Measurements from ENCODE around the gene SH3PXD2A. TPM values are rescaled to one million over a fixed set of nuclear protein-coding genes. Genes with fewer than 3 reads are reported as not detected.
A peak's percentile ranks its signal among the peaks of the same experiment; 100 is the strongest.

SH3PXD2A gene
- total RNA-seq, 4 donors from 2014 or later: 9.4 to 20.6 (median 11.2) TPM

DNA sequence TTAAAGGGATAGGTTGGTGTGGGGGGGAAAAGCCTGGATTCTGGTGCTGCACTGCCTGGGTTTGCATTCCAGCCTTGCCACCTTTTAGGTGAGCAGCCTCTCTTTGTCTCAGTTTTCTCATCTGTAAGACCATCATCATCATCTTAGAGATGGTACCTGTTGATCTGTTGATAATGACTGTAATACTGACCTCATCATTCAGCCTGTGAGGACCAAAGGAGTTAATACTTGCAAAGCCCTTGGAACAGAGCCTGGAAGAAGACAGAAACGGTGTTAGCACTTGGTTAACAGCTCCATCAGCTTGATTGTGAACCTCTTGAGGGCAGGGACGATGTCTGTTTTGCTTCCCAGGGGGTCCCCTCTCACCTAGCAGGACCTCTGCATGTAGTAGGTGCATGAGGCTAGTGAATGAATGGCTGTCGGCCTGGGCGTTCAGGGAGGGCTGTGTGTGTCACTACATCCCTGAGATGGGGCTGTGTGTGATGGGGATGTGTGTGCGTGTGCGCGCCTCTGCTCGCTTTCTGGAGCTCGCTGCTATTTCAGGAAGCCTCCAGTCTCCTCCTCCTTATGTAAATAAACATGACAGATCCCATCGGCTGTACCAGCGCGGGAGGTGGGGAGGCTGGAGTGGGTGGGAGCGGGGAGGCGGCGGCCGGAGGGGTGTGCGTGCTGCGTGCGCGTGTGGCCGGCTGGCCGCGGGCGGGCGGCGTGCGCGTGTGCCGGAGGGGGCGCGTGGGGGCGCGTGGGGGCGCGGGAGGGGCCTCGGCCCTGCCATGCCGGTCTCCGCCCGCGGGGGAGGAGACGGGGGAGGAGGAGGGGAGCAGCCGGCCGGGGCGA is 300.7 kb downstream of the SH3PXD2A start:
- Histone ChIP-seq H3K27me3 (no peaks in the 10 kb centered on the region), H3K9me3 (no peaks in the 10 kb centered on the region), H3K4me1 (peaks cover 7 to 10% of the 10 kb centered on the region in 2 donors), H3K27ac (no peak overlapping the region), H3K4me3 (replicated peaks in 1 of 3) (peak overlapping the region in 1 of 3 donors; percentile 24), H3K36me3 (no peaks in the 10 kb centered on the region)
- intact Hi-C loops (cut with DNase I): no loop called here
- 2 to 12% methylated on average over 7 to 12 of the region's 44 CpGs for WGBS, 2 donors
- peak; percentile 43 to 45 for DNase-seq
- TF ChIP-seq, protein P1, sequence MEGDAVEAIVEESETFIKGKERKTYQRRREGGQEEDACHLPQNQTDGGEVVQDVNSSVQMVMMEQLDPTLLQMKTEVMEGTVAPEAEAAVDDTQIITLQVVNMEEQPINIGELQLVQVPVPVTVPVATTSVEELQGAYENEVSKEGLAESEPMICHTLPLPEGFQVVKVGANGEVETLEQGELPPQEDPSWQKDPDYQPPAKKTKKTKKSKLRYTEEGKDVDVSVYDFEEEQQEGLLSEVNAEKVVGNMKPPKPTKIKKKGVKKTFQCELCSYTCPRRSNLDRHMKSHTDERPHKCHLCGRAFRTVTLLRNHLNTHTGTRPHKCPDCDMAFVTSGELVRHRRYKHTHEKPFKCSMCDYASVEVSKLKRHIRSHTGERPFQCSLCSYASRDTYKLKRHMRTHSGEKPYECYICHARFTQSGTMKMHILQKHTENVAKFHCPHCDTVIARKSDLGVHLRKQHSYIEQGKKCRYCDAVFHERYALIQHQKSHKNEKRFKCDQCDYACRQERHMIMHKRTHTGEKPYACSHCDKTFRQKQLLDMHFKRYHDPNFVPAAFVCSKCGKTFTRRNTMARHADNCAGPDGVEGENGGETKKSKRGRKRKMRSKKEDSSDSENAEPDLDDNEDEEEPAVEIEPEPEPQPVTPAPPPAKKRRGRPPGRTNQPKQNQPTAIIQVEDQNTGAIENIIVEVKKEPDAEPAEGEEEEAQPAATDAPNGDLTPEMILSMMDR (IDR thresholded peaks at IDR 0.05): no peak
- no peak for TF ChIP-seq POLR2A (IDR thresholded peaks at IDR 0.05)

DNA sequence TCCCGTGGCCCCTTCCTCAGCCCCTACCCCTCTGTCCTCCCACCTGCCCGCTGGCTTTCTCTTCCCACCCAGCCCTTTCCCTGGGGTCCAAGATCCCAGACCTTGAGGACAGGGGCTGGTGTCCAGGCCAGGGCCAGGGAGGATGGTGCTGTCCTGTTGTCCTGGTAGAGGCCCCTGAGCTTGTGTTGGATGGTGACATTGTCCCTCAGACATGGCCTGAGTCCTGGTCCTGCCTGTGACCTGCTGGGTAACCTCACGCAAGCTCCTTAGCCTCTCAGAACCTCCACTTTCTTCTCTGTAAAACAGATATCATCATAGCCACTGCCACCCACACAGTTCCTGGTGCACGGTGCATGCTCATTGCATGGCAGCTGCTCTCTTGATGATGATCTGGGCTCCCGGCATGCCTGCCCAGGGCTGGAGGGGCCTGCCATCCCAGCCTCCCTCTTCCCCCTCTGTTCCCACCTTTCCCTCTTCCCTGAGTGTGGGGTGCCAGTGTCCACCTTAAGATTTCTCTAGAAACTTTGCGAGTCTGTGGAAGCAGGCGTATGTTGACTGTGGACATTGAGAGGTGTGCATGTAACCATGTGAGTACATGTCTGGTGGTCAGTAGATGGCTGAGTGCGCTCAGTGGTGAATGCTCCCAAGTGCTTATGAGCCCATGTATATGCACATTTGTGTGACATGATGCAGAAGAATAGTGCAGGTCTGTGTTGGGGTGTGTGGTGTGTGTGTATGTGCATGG is 301.5 kb downstream of the SH3PXD2A start:
- intact Hi-C loops (cut with DNase I): no loop called here
- no peaks in the 10 kb centered on the region for H3K9me3 ChIP-seq
- TF ChIP-seq POLR2A (IDR thresholded peaks at IDR 0.05): no peak
- TF ChIP-seq, protein P1 (IDR thresholded peaks at IDR 0.05): no peak
- 93 to 94% methylated on average over 8 of the region's 8 CpGs for WGBS, 2 donors
- H3K36me3 ChIP-seq: no peaks in the 10 kb centered on the region
- H3K4me3 ChIP-seq (replicated peaks in 1 of 3): no peak overlapping the region
- no peaks in the 10 kb centered on the region for H3K27me3 ChIP-seq
- H3K27ac ChIP-seq: no peak overlapping the region
- H3K4me1 ChIP-seq: peaks cover 7 to 10% of the 10 kb centered on the region in 2 donors
- no peak for DNase-seq

DNA sequence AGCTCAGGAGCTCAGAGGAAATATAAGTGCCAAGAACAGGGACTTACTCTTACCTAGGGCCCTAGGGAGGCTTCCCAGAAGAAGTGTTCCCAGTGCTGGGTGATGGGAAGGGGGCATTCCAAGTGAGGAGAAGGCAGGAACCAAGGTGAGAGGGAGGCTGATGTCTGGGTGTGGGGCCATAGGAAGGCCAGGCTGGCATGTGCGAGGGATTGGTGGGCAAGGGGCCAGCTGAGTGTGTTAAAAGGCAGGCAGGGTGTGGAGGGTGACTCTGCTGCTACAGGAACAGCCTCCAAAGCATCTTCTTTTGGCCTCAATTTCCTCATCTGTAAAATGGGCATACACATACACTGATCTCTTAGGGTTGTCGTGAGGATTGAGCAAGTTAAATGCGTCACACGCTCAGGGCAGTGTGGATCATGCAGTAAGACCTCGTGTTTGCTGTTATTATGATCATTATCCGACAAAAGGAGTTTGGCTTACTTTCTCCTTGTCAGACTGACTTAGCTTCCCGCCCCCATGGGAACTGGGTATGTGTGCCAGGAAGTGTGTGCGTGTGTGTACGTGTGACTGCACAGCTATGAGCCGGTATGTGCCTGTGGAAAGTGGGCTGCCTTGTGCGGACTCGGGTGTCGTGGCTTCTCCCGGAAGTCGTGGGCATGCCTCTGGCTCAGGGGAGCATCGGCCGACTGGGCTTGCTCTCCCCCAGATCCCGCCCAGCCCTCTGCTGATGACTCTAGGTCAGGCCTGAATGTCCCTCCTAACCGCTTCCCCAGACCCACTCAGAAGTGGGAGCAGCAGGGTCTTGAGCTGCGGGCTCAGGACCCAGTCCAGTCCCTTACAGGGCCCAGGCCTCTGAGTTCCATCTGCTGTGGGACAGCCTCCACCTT is 302.3 kb downstream of the SH3PXD2A start:
- no peaks in the 10 kb centered on the region for H3K9me3 ChIP-seq
- no peak for TF ChIP-seq POLR2A (IDR thresholded peaks at IDR 0.05)
- TF ChIP-seq, protein P1 (IDR thresholded peaks at IDR 0.05): no peak
- 82 to 93% methylated on average over 20 of the region's 20 CpGs for WGBS, 2 donors
- peaks cover 7 to 10% of the 10 kb centered on the region in 2 donors for H3K4me1 ChIP-seq
- no peak overlapping the region for H3K27ac ChIP-seq
- no peaks in the 10 kb centered on the region for H3K27me3 ChIP-seq
- H3K36me3 ChIP-seq: no peaks in the 10 kb centered on the region
- DNase-seq: no peak
- H3K4me3 ChIP-seq (replicated peaks in 1 of 3): no peak overlapping the region
- intact Hi-C loops (cut with DNase I): no loop called here

- no peak overlapping the region for H3K27ac ChIP-seq
- no peaks in the 10 kb centered on the region for H3K36me3 ChIP-seq
- no peaks in the 10 kb centered on the region for H3K9me3 ChIP-seq
- 53 to 66% methylated on average over 4 to 10 of the region's 10 CpGs for WGBS, 2 donors
- H3K4me1 ChIP-seq: peaks cover 7 to 10% of the 10 kb centered on the region in 2 donors
- H3K4me3 ChIP-seq (replicated peaks in 1 of 3): no peak overlapping the region
- no peaks in the 10 kb centered on the region for H3K27me3 ChIP-seq
- no peak for DNase-seq
- TF ChIP-seq, protein P1 (IDR thresholded peaks at IDR 0.05): no peak
- TF ChIP-seq POLR2A (IDR thresholded peaks at IDR 0.05): no peak
- intact Hi-C loops (cut with DNase I): no loop called here
Observed at GRCh38 chr10:103551619-103552602, 303.5 kb downstream of the SH3PXD2A start.
